ENCODE results near the gene MACROD2. TPM values are rescaled to one million over a fixed set of nuclear protein-coding genes. Genes with fewer than 3 reads are reported as not detected.

The MACROD2 gene
- total and polyA plus RNA-seq, 4 donors: 0.66 to 10.5 (median 3.3) TPM

GRCh38 chr20:15556869-15557268 is 1561.6 kb downstream of the MACROD2 start:
- 61% methylated on average over 1 of the region's 1 CpG for WGBS
- Histone ChIP-seq H3K36me3 (ENCODE audit: control insufficient read depth in 4 of 4, insufficient read depth in 3 of 4, low read depth in 1 of 4, low read length in 3 of 4) (no peaks in the 10 kb centered on the region), H3K9me3 (ENCODE audit: control insufficient read depth in 4 of 4, low read length in 3 of 4) (peaks cover 7 to 31% (median 14%) of the 10 kb centered on the region in 4 donors), H3K4me1 (ENCODE audit: control insufficient read depth in 4 of 4, insufficient read depth in 4 of 4, low read length in 3 of 4) (no peaks in the 10 kb centered on the region), H3K27ac (ENCODE audit: low read depth in 1 of 2, low read length in 2 of 2) (no peak overlapping the region), H3K9ac (ENCODE audit: low read depth in 1 of 2, low read length in 2 of 2) (no peak overlapping the region), H3K4me3 (ENCODE audit: low read depth in 1 of 3, low read length in 3 of 3) (no peak overlapping the region), H3K27me3 (ENCODE audit: control insufficient read depth in 4 of 4, insufficient read depth in 4 of 4, low read length in 3 of 4) (no peaks in the 10 kb centered on the region)
- no peak for DNase-seq (ENCODE audit: low spot score)
- no peak for TF ChIP-seq FOXA1 (IDR thresholded peaks at IDR 0.05)
- no peak for TF ChIP-seq RXRA (IDR thresholded peaks at IDR 0.05)
- TF ChIP-seq, protein P1, sequence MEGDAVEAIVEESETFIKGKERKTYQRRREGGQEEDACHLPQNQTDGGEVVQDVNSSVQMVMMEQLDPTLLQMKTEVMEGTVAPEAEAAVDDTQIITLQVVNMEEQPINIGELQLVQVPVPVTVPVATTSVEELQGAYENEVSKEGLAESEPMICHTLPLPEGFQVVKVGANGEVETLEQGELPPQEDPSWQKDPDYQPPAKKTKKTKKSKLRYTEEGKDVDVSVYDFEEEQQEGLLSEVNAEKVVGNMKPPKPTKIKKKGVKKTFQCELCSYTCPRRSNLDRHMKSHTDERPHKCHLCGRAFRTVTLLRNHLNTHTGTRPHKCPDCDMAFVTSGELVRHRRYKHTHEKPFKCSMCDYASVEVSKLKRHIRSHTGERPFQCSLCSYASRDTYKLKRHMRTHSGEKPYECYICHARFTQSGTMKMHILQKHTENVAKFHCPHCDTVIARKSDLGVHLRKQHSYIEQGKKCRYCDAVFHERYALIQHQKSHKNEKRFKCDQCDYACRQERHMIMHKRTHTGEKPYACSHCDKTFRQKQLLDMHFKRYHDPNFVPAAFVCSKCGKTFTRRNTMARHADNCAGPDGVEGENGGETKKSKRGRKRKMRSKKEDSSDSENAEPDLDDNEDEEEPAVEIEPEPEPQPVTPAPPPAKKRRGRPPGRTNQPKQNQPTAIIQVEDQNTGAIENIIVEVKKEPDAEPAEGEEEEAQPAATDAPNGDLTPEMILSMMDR (IDR thresholded peaks at IDR 0.05; ENCODE audit: low read depth, low read length, missing input control): no peak
- TF ChIP-seq RAD21 (IDR thresholded peaks at IDR 0.05): no peak
- no peak for TF ChIP-seq YY1 (IDR thresholded peaks at IDR 0.05)
- TF ChIP-seq REST (IDR thresholded peaks at IDR 0.05): no peak
- TF ChIP-seq SP1 (IDR thresholded peaks at IDR 0.05): no peak
- no peak for TF ChIP-seq GABPA (IDR thresholded peaks at IDR 0.05 in 1 of 2, conservative IDR thresholded peaks at IDR 0.05 in 1 of 2)

- Histone ChIP-seq H3K4me1 (ENCODE audit: control insufficient read depth in 4 of 4, insufficient read depth in 4 of 4, low read length in 3 of 4) (no peaks in the 10 kb centered on the region), H3K4me3 (ENCODE audit: low read depth in 1 of 3, low read length in 3 of 3) (no peak overlapping the region), H3K27ac (ENCODE audit: low read depth in 1 of 2, low read length in 2 of 2) (no peak overlapping the region), H3K36me3 (ENCODE audit: control insufficient read depth in 4 of 4, insufficient read depth in 3 of 4, low read depth in 1 of 4, low read length in 3 of 4) (no peaks in the 10 kb centered on the region), H3K9ac (ENCODE audit: low read depth in 1 of 2, low read length in 2 of 2) (no peak overlapping the region), H3K27me3 (ENCODE audit: control insufficient read depth in 4 of 4, insufficient read depth in 4 of 4, low read length in 3 of 4) (no peaks in the 10 kb centered on the region), H3K9me3 (ENCODE audit: control insufficient read depth in 4 of 4, low read length in 3 of 4) (no peaks in the 10 kb centered on the region)
- TF ChIP-seq ATF3 (IDR thresholded peaks at IDR 0.05): no peak
- no peak for TF ChIP-seq RAD21 (IDR thresholded peaks at IDR 0.05)
- TF ChIP-seq, protein P2, sequence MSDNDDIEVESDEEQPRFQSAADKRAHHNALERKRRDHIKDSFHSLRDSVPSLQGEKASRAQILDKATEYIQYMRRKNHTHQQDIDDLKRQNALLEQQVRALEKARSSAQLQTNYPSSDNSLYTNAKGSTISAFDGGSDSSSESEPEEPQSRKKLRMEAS (IDR thresholded peaks at IDR 0.05): no peak
- TF ChIP-seq YY1 (IDR thresholded peaks at IDR 0.05): no peak
- TF ChIP-seq EGR1 (IDR thresholded peaks at IDR 0.05; ENCODE audit: low read depth in 2 of 2): no peak
- TF ChIP-seq FOXA1 (IDR thresholded peaks at IDR 0.05): no peak
- TF ChIP-seq REST (IDR thresholded peaks at IDR 0.05): no peak
- no peak for TF ChIP-seq NR2F2 (IDR thresholded peaks at IDR 0.05)
- TF ChIP-seq TAF1 (conservative IDR thresholded peaks at IDR 0.05): no peak
- TF ChIP-seq JUND (IDR thresholded peaks at IDR 0.05): no peak
- no peak for TF ChIP-seq FOXA2 (IDR thresholded peaks at IDR 0.05)
- no peak for DNase-seq (ENCODE audit: low spot score)
- WGBS: 91% methylated on average over 3 of the region's 3 CpGs
These were observed 1565.8 kb downstream of the MACROD2 start for GRCh38 chr20:15561070-15561569.

Data from liver (tissue), 9 donors.